ENCODE measurements around the gene CACNA2D1.

The CACNA2D1 gene

DNA sequence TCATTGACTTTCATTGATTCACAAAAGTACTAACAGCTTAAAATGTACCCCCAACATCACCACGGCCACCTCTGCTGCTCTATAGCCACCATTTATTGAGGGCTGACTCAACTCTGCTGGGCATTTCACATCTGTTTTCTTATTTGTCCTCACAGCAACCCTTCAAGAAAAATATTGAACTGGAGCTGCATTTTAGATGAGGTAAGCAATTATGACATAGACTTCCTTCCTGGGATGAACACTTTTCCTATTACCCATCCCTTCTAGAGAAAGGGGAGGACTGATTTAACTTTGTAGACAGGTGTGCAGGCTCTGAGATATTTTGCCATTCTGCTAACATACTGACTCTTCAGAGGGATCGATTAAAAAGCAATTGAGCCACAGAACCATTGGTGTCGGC lies 217.4 kb downstream of the CACNA2D1 start:
- DNase-seq (ENCODE audit: low spot score): no peak

DNA sequence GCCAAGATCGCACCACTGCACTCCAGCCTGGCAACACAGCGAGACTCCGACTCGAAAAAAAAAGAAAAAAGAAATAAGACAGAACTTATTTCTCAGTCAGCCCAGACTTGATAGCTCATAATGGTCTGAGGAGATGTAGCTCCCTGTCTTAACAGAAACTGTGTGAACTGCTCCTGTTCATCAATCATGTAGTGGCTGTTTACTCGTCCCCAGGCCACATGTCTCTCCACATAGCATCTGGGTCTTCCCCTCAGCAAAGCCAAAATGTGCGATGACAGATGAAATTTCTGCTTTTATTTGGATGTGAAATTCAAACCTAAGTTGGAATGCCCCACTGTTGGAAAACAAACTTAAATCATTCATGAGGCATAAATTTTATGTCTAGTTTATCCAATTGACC lies 219.0 kb downstream of the CACNA2D1 start:
- DNase-seq (ENCODE audit: low spot score): no peak

DNA sequence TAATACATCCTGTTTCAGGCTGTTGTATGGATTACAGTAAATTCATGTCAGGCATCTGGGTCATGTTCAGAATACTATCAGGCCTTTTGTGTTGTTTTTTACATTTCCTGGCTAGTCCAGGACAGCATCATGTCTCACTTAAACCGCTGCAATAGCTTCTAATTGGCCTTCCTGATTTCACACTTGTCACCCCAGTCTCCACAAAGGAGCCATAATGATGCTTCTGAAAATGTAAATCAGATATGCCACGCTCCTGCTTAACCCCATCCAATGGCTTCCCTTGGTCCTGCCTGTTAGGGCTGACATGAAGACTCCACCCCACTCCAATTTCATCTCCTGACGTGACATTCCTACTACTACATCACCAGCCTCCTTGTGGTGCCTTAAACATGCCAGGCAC lies 220.0 kb downstream of the CACNA2D1 start:
- DNase-seq (ENCODE audit: low spot score): no peak

DNA sequence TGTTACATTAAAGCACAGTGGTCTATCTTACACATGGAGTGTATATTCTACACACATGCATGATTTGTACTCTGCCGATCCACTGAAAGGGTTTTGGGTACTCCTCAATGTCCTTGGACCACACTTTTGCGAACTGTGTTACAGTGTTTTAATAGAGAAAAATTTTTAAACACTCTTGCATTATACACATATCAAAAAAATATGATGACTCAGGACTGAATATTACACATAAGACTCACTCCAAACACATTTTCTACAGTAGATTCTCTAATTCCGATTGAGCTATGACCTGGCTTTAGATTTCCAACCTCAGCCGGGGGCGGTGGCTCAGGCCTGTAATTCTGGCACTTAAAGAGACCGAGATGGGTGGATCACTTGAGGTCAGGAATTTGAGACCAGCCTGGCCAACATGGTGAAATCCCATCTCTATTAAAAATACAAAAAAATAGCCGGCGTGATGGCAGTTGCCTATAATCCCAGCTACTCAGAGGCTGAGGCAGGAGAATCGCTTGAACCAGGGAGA lies 222.4 kb downstream of the CACNA2D1 start:
- DNase-seq (ENCODE audit: low spot score): no peak

DNA sequence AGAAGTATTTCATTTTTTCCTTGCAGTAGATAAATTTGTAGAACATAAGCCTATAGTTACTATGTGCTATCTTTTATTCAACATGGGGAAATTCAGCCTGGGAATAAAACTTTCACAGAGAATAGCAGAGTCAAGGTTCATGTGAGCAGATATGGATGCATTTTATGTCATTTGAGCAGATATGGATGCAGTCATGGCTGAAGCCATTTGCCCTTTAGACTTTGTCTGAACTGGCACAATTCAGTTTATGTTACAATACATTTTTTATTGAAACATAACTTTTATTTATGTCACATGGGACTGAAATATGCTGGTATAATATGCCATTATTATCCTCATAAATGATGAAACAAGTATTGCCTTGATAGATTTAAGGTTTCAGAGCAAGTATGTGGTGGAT lies 231.1 kb downstream of the CACNA2D1 start:
- no peak for DNase-seq (ENCODE audit: low spot score)

DNA sequence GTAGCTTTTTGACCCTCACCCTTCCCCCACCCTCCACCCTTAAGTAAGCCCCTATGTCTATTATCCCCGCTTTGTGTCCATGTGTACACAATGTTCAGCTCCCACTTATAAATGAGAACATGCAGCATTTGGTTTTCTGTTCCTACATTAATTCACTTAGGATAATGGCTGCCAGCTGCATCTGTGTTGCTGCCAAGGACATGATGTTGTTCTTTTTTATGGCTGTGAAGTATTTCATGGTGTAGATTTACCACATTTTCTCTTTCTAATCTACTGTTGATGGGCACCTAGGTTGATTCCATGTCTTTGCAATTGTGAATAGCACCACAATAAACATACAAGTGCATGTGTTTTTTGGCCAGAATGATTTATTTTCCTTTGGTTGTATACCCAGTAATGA lies 232.2 kb downstream of the CACNA2D1 start:
- DNase-seq (ENCODE audit: low spot score): no peak

DNA sequence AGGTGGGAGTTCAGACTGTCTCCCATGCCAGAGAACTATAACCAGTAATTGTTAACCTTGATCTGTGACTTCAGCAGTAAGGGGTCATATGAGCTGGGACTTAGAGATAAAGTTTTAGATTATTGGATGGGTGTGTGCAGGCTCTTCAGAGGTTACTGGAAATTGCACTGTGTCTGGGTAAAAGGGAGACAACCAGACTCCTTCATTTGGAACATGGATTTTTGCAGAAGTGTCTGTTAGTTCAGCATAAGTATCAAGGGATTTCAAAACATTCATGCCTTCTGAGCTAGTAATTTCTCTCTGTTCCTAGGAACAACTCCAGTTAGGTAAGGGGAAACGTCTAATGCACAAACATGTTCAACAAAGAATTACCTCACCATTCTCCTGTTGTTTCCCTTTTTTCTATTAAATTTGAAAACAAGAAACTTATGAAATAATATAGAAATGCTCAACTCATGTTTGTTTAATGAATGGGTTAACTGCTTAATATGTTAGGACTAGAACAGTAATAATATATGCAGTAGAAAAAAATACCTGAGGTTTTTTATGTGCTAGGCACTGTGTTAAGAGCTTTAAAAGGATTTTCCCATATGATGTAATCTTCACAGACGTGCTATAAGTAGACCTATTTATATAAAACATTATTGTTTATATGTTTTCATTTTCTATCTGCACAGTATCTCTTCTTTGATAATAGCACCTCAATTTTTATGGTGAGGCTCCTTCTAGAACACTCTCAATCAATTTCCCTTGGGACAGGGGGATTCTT lies 233.0 kb downstream of the CACNA2D1 start:
- DNase-seq (ENCODE audit: low spot score): no peak

DNA sequence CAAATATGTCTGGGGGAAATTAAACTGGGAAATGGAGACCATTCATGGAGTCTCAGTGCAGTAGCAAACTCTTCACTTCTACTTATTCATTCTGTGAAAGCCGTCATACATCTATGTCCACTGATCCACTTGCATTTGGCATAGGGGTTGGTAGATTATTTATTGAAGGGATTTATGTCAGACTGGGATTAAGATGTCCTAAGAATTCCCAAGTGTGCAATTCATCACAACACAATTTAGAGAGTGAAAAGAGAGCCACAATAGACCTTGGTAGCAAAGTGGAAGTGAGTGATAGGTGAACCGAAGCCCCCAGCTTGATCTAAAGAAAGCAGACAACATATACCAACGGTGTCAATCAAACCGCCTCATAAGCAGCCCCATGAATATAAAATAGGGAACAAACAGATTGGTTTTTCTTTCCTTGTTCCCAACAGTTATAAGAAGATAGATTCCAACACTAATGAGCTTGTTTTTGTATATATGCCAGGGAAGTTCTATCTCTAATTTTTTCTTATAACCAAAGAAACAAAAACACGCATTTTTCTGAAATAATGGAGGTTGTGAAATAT lies 234.3 kb downstream of the CACNA2D1 start:
- no peak for DNase-seq (ENCODE audit: low spot score)

DNA sequence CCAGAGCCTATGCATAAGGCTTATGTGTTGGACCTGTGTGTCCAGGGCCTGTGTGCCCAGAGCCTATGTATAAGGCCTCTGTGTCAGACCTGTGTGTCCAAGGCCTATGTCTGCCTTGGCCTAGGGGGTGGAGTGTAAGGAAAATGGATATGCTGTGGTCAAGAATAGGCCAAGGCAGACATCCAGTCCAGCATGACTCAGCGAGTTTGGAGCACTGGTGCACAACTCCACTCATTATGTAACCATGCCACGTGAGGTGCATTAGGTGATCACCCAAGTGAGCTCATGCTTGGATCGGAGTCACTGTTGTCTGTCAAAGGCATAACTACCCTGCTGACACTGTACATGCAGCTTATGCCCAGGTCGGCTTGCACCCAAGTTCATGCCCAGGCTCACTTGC lies 238.9 kb downstream of the CACNA2D1 start:
- DNase-seq (ENCODE audit: low spot score): peak; percentile 46

DNA sequence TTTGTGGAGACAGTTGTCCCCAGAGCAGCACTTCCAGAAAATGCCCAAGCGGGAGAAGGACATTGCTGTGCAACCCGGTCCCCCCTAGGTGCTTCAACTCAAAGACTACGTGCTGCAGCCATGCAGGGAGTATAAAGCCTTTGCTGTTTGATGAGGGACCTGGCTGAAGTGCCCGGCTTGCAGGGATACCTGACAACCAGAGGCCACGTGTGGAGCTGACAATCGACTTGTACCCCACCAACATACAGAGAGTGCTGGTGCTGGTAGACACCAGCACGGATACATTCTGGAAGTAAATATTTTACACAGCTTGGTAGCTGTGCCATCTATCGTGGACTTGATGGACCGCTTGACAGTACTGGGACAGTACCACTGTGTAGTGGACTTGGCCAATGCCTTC lies 240.6 kb downstream of the CACNA2D1 start:
- DNase-seq (ENCODE audit: low spot score): no peak

DNA sequence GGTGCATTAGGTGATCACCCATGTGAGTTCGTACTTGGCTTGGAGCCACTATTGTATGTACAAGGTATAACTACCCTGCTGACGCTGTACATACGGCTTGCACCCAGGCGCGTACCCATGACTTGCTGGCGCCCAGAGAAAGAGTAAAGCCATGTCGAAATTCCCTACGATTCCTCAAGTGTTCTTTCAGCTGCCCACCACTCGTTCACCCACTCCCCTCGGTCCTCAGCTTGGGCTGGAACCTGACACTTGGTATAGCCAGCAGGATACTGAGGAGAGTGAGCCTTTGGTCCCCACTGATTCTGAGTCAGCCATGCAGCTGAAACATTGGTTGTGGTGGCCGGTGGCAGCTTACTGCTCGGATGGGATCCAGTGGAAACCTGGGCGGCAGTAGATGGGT lies 241.5 kb downstream of the CACNA2D1 start:
- DNase-seq (ENCODE audit: low spot score): no peak

DNA sequence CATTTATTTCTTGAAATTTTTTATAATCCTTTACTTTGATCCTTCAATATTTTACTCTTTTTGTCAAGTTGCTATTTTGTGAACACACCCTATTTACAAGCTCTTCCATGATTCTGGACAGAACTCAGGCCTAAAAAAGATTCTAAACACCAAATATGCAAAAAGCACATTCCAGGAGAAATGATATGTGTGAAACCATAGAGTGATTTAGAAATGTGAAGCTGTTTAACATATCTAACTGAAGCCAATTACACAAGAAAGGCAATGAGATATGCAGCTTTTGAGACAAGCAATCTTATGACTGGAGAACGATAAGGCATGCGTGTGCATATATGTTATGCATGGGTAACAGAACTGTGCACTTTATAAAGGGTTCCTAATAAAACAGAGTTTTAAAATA lies 243.0 kb downstream of the CACNA2D1 start:
- DNase-seq (ENCODE audit: low spot score): no peak

DNA sequence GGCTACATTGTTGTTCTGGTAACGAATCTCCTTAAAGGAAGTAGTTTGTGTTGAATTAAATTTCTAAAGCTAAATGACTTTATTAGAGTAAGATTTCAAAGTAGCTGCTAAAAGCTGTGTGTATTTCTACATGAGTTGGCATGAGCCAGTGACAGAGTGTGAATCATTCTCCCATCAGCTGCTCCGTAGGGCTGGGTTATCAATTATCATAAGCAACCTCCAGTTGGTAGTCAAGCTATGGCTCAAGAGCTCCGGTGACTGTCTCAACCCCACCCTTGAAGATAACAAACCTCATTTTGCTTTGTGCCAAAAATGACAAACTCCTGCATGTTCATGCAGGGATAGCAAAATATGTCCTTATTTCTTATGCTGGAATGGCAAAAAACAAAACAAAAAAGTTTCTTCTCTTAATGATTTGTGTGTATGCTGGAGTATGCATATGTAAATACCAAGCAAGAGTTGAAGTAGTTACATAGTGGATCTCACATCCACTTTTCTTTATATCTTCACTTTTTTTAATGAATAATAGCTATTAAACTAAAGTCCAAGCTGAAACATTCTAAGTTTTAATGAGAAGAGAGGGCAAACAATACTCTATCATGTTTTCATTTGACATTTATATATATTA lies 249.4 kb downstream of the CACNA2D1 start:
- peak; percentile 13 for DNase-seq (ENCODE audit: low spot score)

DNA sequence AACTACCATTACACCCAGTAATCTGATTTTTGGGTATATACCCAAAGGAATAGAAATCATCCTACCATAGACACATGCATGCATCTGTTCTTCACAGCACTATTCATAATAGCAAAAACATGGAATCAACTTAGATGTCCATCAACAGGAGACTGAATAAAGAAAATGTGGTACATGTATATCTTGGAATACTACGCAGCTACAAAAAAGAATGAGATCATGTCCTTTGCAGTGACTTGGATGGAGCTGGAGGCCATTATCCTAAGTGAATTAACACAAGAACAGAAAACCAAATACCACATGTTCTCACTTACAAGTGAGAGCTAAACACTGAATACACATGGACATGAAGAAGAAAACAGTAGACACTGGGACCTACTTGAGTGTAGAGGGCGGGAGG lies 254.9 kb downstream of the CACNA2D1 start:
- no peak for DNase-seq (ENCODE audit: low spot score)

DNA sequence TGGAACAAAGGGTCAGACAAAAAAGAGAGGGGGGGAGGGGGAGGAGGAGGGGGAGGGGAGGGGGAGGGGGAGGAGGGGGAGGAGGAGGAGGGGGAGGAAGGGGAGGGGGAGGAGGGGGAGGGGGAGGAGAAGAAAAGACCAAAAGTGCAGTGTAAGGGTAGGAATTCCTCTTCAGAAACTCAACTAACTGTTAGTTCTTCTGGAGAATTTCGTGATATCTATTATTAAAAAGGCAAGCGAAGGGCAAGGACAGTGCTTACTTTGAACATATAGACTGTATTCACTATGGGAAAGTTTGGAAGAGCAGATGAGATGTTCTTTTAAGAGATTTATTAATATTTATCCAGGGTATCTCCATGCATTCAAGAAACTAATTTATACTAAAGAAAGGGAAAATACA lies 258.1 kb downstream of the CACNA2D1 start:
- no peak for DNase-seq (ENCODE audit: low spot score)

DNA sequence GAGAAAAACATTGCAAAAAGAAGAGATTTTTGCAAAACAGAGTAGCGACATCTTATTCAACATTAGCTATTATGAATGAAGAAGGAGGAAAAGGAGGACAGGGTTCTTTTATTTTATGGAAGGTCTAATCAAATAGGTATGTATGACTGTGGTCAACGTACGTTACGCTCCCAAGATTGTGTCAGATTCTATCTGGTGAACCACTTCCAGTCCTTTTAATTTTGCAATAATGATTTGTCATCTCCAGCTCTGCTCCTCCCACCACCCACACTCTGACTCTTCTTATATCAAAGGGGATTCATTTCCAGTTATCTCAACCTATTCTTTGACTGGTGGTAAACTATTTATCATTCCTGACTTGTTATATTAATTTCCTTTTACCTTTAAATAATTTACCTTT lies 259.9 kb downstream of the CACNA2D1 start:
- DNase-seq (ENCODE audit: low spot score): peak; percentile 57

DNA sequence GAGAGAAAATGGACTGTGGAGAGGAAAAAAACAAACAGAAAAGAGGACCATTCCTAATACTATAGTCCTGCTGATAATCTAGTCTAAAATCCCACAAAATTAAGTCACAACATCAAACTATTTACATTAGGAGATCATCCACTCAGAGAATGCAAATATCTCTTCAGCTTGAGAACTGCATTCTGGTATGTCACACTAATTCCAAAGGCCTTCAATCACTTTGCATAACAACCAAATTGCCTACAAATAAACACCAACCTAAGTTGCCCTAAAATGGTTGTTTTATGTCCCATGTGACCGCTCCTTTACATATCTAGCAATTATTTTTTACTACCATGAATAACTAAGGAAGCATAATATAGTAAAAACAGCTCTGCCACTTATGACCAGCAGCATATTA lies 264.3 kb downstream of the CACNA2D1 start:
- DNase-seq (ENCODE audit: low spot score): no peak

DNA sequence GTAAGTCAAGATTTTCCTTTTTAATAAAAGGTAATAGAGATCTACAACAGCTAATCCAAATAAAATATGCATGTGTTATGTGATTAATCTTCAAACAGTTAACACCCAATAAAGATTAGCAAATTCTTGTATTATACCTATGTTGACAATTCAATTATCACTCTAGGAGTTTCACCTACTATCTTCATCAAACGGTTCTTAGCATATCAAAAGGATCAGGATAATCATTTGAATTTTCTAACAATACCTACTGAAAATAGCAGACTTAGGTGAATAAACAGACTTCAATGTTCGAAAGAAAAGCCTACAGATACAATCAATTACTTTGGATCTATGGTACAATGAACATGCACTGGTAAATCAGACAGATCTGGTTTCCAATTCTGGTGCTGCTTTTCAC lies 268.3 kb downstream of the CACNA2D1 start:
- DNase-seq (ENCODE audit: low spot score): no peak

DNA sequence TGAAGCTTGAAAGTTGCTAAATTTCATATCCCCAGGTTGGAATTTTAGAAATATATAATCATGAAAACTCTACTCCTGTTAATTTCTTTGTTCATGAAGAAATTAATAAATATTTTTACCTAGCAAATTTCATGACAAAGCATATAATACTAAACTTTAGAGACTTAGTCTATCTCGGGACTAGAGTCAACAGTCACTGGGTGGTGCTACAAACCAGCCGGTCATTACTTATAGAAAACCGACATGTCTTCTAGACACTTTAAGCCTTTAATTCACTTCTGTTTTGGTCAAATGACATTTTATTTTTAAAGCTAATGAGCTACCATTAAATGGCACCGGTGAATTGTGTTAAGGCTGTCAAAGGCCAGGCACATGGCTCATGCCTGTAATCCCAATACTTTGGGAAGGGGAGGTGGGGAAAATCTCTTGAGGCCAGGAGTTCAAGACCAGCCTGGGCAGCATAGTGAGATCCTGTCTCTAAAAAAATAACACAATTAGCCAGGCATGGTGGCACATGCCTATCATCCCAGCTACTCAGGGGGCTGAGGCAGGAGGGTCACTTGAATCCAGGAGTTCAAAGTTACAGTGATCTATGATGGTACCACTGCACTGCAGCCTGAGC lies 270.1 kb downstream of the CACNA2D1 start:
- no peak for DNase-seq (ENCODE audit: low spot score)

DNA sequence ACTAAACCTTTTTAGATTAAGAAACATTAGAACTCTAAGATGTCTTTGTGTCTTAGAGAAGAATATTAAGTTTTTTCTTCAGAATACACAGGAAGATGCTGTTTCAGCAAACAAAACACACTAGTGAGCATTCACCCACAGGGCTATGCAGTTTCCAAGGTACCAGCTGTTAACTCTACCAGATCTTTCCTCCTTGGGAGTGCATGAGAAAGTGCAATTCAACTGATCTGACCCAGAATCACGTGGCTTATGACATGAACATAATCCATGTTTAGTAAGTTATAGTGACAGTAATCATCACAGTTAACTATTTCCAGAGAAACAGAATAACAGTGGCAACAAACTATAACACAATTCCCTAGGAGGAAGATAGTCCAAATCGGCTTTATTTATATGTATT lies 270.7 kb downstream of the CACNA2D1 start:
- no peak for DNase-seq (ENCODE audit: low spot score)

DNA sequence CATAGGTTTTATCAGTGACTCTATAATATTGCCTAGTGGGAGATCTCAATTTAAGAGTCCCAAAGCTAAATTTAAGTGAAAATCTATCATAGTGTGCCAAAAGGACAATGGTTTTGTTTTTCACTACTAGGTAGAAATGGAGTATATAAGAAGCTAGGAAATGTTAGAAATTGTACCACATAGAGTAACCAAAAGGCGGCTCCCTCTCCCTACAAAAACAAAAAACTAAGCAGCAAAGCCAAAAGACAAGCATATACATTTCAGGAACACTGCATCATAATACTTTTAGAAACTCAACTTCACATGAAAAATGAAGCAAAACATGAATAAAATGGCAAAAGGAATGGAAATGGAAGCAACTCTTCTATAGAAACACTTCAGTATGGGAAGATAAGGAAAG lies 271.6 kb downstream of the CACNA2D1 start:
- DNase-seq (ENCODE audit: low spot score): peak; percentile 22

DNA sequence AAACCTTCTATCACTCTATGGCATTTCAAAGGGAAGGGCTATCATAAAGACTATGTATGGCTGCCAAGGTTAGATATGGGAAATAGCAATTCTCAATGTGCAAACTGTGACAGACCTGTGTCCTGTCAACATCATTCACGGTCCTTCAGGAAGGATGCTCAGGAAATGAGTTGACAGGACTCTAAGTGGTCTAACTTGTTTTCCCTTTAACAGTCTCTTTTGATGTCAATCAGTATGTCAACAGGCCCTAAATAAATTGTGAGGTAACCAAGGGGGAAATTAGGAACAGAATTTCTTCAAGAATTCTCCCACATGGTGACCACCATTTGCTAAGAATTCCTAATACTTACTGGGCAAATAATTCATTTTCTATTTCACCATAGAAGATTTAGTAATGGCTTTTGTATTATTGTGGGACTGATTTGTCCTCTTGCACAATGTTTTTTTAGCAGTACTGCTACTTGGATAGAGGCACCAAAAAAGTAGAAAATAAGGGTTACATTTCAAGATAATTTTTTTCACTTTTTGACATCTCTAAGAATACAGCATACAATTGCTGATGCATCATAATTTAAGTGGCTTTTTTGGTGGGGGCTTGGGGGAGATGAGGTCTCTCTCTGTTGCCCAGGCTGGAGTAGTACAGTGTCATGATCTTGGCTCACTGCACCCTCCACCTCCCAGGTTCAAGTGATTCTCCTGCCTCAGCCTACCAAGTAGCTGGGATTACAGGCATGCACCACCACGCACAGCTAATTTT lies 275.8 kb downstream of the CACNA2D1 start:
- no peak for DNase-seq (ENCODE audit: low spot score)

Data from RKO (cell line).